ENCODE data around the gene MAST1. TPM values are rescaled to one million over a fixed set of nuclear protein-coding genes. Genes with fewer than 3 reads are reported as not detected.
"Not testable (repeated sequence)": the region's sequence is repeated elsewhere in the genome, so short reads cannot be mapped to it uniquely, and the experiment has no call there.

The MAST1 gene
- total and polyA plus RNA-seq, 2 experiments from 2014 or later = 13.9 to 19.9 TPM

DNA sequence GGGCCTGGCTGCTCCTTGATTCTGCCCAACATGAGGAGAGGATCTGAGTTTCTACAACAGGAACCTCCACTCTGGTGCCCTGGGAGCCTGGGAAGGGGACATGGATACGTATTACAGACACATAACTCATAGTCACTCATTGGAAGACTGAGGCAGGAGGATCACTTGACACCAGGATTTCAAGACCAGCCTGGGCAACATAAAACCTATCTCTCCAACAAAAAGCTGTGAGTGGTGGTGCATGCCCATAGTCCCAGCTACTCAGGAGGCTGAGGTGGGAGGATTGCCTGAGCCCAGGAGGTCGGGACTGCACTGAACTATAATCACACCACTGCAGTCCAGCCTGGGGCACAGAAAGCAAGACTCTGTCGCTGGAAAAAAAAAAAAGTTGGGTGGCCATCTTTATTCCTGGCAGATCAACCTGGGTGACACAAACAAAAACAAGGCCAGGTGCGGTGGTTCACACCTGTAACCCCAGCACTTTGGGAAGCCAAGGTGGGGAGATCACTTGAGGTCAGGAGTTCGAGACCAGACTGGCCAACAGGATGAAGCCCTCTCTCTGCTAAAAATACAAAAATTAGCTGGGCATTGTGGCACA lies 49.8 kb downstream of the MAST1 start:
- no peaks in the 10 kb centered on the region for H3K36me3 ChIP-seq (ENCODE audit: insufficient read depth)
- peaks cover 13% of the 10 kb centered on the region for H3F3A ChIP-seq (replicated peaks; ENCODE audit: low read depth)
- H3K4me2 ChIP-seq = no peak overlapping the region
- no peak overlapping the region for H3K4me3 Mint-ChIP-seq
- peaks cover 15% of the 10 kb centered on the region for H3K79me2 ChIP-seq (replicated peaks; ENCODE audit: insufficient read depth)
- no peak overlapping the region for H3K27ac Mint-ChIP-seq
- TF ChIP-seq EZH2 (IDR thresholded peaks at IDR 0.05; ENCODE audit: low read depth, unreplicated experiment) (no peak), CTCF (conservative IDR thresholded peaks at IDR 0.05; ENCODE audit: low read depth in 2 of 2) (no peak)
- H3K4me3 ChIP-seq = no peak overlapping the region
- no peaks in the 10 kb centered on the region for H3K9me2 ChIP-seq (ENCODE audit: insufficient read depth)
- H3K9me3 Mint-ChIP-seq = peaks cover 22% of the 10 kb centered on the region
- peaks cover 38% of the 10 kb centered on the region for H3K27me3 Mint-ChIP-seq (ENCODE audit: insufficient read depth, low read depth, poor library complexity)
- no peak for DNase-seq (ENCODE audit: low spot score)
- H3K4me1 ChIP-seq (ENCODE audit: insufficient read depth) = peaks cover 6% of the 10 kb centered on the region; the same call in 1 of the 2 replicates
- H3K27ac ChIP-seq (ENCODE audit: low read depth) = no peak overlapping the region
- H3K4me1 Mint-ChIP-seq = peaks cover 13% of the 10 kb centered on the region
- peaks cover 15% of the 10 kb centered on the region for H3K36me3 Mint-ChIP-seq (ENCODE audit: low read depth)
- H4K20me1 ChIP-seq (replicated peaks; ENCODE audit: insufficient read depth) = peaks cover 7% of the 10 kb centered on the region
- peaks cover 18% of the 10 kb centered on the region for H3K27me3 ChIP-seq (ENCODE audit: insufficient read depth)
- H2AFZ ChIP-seq = no peak overlapping the region
- ATAC-seq = no peak

DNA sequence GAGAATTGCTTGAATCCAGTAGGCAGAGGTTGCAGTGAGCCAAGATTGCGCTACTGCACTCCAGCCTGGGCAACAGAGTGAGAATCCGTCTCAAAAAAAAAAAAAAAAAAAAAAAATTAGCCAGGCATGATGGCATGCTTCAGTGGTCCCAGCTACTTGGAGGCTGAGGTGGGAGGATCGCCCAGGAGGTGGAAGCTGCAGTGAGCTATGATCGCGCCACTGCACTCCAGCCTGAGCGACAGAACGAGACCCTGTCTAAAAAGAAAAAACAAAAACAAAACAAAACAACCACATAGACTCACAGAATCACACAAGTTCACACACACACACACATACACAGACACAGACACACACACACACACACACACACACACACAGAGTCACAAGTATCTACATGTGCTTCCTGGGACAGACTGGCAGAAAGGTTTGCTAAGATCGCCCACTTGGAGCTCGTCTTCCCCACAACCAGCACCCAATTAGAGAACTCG lies 52.0 kb downstream of the MAST1 start:
- H3K4me1 ChIP-seq (ENCODE audit: insufficient read depth); H3K36me3 ChIP-seq (ENCODE audit: insufficient read depth); H2AFZ ChIP-seq; H4K20me1 ChIP-seq (replicated peaks; ENCODE audit: insufficient read depth); ATAC-seq; H3K9me2 ChIP-seq (ENCODE audit: insufficient read depth); DNase-seq (ENCODE audit: low spot score); H3K9me3 Mint-ChIP-seq; H3K27ac ChIP-seq (ENCODE audit: low read depth): not testable (repeated sequence)
- Mint-ChIP-seq H3K4me1 (peaks cover 11% of the 10 kb centered on the region), H3K27ac (peak overlapping the region; percentile 99), H3K36me3 (ENCODE audit: low read depth) (peaks cover 28% of the 10 kb centered on the region), H3K4me3 (peak overlapping the region; percentile 100), H3K27me3 (ENCODE audit: insufficient read depth, low read depth, poor library complexity) (peaks cover 31% of the 10 kb centered on the region)
- peaks cover 11% of the 10 kb centered on the region for H3F3A ChIP-seq (replicated peaks; ENCODE audit: low read depth)
- peaks cover 15% of the 10 kb centered on the region for H3K79me2 ChIP-seq (replicated peaks; ENCODE audit: insufficient read depth)
- H3K4me3 ChIP-seq = peak overlapping the region; percentile 24
- peaks cover 14% of the 10 kb centered on the region for H3K27me3 ChIP-seq (ENCODE audit: insufficient read depth)
- H3K4me2 ChIP-seq = peak overlapping the region; percentile 0; the same call in 1 of the 2 replicates

DNA sequence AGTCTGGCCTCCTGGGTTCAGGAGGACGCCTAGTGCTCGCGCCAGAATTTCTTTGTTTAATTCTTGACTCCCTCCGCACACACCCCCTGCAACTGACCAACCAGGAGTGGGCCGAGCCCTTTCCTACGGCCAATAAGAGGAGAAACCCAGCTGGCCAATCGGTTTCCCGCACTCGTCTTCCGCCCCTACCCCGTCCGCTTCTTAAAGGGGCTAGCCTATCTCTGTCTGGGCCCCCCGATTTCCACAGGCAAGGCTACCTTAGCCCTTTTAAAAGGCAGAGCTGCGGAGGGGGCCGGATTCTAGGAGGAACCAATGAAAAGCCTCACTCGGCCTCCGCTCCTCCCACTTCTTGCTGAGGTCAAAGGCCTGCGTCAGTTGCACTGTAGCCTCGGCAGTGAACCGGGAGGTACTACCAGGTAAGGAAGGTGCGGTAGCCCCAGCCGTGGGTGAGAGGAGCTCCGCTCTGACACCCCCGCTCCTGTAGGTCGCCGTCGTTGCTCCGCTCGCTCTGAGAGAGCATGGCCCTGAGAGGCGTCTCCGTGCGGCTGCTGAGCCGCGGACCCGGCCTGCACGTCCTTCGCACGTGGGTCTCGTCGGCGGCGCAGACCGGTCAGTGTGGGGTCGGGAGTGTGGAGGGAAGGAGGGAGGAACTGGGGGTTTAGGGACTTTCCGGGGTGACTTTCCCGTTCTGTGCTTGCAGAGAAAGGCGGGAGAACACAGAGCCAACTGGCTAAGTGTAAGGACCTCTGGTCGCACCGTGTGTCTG lies 52.7 kb downstream of the MAST1 start, which contains the start of gene GCDH:
TSS of gene GCDH (plus strand) at position 374 of the 766 bp plus-strand sequence. CDS start at position 519, 145 bp downstream.
- Histone ChIP-seq H3F3A (replicated peaks; ENCODE audit: low read depth) (peaks cover 9% of the 10 kb centered on the region), H4K20me1 (replicated peaks; ENCODE audit: insufficient read depth) (peaks cover 7% of the 10 kb centered on the region), H3K9me2 (ENCODE audit: insufficient read depth) (no peaks in the 10 kb centered on the region), H3K79me2 (replicated peaks; ENCODE audit: insufficient read depth) (peaks cover 15% of the 10 kb centered on the region), H3K4me3 (peak within 1 kb of the TSS; percentile 64), H3K27me3 (ENCODE audit: insufficient read depth) (peaks cover 14% of the 10 kb centered on the region), H3K27ac (ENCODE audit: low read depth) (no peak within 1 kb of the TSS), H3K4me2 (peak within 1 kb of the TSS; percentile 97), H2AFZ (no peak within 1 kb of the TSS), H3K4me1 (ENCODE audit: insufficient read depth) (peaks cover 6% of the 10 kb centered on the region; the same call in 1 of the 2 replicates), H3K36me3 (ENCODE audit: insufficient read depth) (peaks cover 10% of the 10 kb centered on the region)
- H3K27me3 Mint-ChIP-seq (ENCODE audit: insufficient read depth, low read depth, poor library complexity) = peaks cover 30% of the 10 kb centered on the region
- H3K36me3 Mint-ChIP-seq (ENCODE audit: low read depth) = peaks cover 33% of the 10 kb centered on the region
- H3K4me1 Mint-ChIP-seq = peaks cover 11% of the 10 kb centered on the region
- H3K9me3 Mint-ChIP-seq = peaks cover 3% of the 10 kb centered on the region; the same call in 2 of the 3 replicates
- ATAC-seq (peak; percentile 93), DNase-seq (ENCODE audit: low spot score) (peak; percentile 100)
- H3K4me3 Mint-ChIP-seq = peak within 1 kb of the TSS; percentile 100
- H3K27ac Mint-ChIP-seq = peak within 1 kb of the TSS; percentile 99
- TF ChIP-seq POLR2AphosphoS5 (IDR thresholded peaks at IDR 0.05; ENCODE audit: low read depth) (peak; percentile 77), EZH2phosphoT487 (IDR thresholded peaks at IDR 0.05; ENCODE audit: unreplicated experiment) (no peak), ZNF462 (CRISPR knock-in tag; IDR thresholded peaks at IDR 0.05) (no peak), ZNF114 (CRISPR knock-in tag; IDR thresholded peaks at IDR 0.05) (no peak), STAT1 (IDR thresholded peaks at IDR 0.05; ENCODE audit: unreplicated experiment) (no peak)

Data from GM23338 (cell line).